Measurements from ENCODE around the gene PHF13.

Gene PHF13

DNA sequence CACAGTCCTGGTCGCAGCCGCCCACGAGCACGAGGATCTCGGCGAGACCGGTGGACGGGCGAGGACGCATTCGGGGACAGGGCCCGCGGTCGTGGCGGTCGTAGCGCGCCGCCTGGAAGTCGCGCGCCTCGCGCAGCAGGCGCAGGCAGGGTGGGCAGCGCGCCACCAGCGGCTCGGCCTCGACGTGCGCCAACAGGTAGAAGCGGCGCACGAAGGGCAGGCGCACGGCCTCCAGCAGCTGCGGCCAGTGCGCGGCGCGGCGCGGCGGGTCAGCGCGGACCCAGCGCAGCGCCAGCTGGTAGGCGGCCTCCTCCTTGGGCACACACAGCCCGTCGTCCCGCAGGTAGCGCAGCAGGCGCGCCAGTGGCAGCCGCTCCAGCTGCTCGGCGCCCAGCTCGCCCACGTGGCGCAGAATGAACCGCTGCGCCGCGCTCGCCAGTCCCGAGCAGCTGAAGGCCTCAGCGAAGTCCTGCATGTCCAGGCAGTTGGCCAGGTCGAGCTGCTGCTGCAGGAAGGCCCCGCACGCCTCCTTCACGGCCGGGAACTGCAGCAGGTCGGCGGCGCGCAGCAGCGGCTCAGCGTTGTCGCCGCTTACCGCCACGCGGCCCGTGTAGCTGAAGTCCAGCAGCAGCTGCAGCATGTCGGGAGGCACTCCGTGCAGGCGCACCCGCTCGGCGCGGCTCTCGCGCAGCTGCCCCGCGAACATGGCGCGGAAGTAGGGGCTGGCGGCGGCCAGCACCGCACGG is 11.4 kb upstream of the PHF13 start:
- no peak for DNase-seq (ENCODE audit: low read depth in 4 of 4, low spot score in 1 of 4)

DNA sequence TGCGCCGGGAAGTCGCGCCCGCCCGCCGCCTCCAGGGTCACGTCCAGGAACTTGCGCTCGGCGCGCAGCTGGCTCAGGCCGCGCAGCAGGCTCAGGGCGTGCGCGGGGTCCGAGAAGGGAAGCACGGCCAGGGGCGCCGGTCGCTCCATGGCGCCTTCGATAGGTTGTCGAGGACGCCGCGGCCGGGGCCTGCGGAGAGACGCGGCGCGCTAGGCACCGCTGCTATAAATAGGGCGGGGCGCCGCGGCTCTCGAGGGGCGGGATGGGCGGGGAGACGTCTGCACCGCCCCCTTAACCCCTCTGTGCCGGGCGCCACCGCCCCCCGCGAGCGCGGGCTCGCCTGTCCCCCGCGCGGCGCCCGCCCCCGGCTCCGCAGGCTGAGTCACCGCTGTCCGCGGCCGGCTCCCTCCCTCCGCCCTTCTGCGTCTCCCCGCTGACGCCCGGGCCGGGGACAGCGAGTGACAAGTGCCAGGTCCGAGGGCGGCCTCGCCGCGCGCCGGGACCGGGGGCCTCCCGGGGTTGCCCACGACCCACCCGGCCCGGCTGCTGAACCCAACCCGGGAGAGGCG is 10.8 kb upstream of the PHF13 start, which contains the start of gene KLHL21:
TSS of gene KLHL21 (minus strand) at position 201 of the 569 bp plus-strand sequence. CDS start at position 149, 52 bp downstream.
- DNase-seq (ENCODE audit: low read depth in 4 of 4, low spot score in 1 of 4) = peak; percentile 60 to 86 (median 72)

GRCh38 chr1:6603238-6603914 is 10.2 kb upstream of the PHF13 start:
- no peak for DNase-seq (ENCODE audit: low read depth in 4 of 4, low spot score in 1 of 4)

DNA sequence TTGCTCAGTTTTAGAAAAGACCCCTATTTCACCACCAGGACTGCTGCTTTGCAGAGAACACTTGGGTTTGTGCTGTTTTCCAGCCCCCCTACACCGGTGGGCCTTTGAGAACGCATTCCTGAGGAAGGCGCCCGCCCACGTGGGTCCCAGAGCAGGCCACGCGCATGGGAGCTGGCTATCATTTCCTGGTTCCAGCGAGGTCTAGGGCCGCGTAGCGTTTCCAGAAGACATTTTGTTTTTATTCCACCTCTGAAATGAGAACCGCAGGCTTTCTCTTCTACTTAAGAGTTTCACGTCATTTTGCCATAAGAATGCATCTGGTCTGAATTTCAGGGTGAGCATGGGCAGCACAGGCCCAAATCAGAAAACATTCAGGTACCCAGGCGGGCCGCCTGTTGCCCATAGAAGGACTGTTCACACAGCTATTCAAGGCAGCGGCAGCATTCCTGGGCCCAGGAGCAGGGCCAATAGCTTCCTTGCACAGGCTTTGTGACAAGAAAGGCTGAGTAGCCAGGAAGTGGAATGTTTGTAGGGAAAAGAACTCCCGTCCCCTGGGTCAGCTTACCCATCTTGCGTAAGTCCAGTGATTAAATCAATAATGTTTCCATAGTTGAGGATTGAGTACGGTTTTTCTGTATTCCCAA is 9.5 kb upstream of the PHF13 start:
- DNase-seq (ENCODE audit: low read depth in 4 of 4, low spot score in 1 of 4) = no peak

DNA sequence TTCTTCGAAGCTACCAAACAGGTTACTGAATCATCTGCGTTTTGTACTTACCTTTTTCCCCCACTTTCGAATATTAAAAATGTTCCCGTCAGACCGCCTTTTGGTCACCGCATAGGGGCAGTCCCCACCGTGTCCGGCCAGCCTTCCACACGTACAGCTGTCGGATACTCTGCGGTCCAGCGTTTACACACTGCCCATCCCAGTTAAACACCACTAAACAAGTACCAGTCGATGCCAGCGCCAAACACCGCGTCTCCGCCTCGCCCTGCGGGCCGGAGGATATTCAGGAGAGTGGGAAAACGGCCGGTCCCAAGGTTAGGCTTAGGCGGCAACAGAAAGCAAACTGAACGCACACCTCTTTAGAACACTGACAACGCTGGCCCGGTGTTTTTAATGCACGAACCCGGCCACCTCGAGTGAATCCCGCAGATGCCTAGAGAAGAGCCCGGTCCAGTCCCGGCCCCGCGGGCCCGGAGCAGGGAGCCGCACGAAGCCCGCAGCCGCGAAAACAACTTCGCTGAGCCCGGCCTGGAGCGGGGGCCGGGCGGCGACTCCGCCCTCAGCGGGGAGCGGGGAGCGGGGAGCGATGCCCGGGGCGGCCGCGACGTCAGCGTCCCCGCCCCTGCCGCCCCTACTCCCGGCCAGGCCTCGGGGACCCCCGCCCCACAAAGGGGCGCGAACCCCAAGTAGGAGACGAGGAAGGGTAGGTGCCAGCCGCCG is 730 bp upstream of the PHF13 start:
- no peak for DNase-seq (ENCODE audit: low read depth in 4 of 4, low spot score in 1 of 4)

- no peak for DNase-seq (ENCODE audit: low read depth in 4 of 4, low spot score in 1 of 4)
These were observed 743 bp downstream of the PHF13 start for GRCh38 chr1:6614019-6614928.

GRCh38 chr1:6614929-6615785 is 1.6 kb downstream of the PHF13 start:
- DNase-seq (ENCODE audit: low read depth in 4 of 4, low spot score in 1 of 4) = no peak

GRCh38 chr1:6619045-6619444 is 5.5 kb downstream of the PHF13 start:
- DNase-seq (ENCODE audit: low read depth in 4 of 4, low spot score in 1 of 4) = no peak

GRCh38 chr1:6621429-6622391 is 8.2 kb downstream of the PHF13 start:
- no peak for DNase-seq (ENCODE audit: low read depth in 4 of 4, low spot score in 1 of 4)

DNA sequence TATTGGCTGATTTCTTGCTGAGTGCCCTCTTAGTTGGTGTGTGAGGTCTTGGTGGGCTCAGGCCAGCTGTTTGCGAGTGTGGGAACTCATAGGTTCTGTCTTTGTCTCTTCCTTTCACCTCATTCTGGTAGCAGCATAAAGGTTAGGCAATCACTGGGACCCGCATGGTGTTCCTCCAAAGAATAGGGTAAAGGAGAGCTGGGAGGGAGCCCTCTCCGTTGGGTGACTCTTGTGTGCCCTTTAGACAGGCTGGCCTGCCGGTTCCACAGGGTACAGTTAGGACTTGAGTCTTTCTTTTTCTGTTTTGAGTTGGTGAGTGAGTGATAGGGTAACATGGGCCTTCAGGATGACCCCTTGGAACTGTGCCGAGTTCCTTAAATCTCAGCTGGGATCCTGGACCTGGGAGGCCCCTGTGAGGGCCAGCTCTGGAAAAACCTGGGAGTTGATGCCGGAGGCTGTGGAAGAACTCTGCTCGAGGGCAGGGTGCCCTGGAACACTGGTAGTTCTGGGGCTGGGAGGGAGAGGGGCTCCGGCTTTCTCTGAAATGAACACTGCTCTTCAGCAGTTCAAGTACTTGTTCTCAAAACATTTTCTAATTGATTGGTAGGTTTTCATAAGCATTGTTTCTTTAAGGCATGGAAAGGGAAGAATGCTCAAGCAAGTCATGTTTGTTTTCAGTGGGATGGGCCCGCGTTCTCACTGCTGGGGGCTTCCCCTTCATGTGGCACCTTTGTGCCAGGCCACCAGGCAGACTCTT is 9.0 kb downstream of the PHF13 start:
- DNase-seq (ENCODE audit: low read depth in 4 of 4, low spot score in 1 of 4) = no peak

GRCh38 chr1:6623269-6623965 is 9.9 kb downstream of the PHF13 start:
- DNase-seq (ENCODE audit: low read depth in 4 of 4, low spot score in 1 of 4) = no peak

- DNase-seq (ENCODE audit: low read depth in 4 of 4, low spot score in 1 of 4) = peak; percentile 83 to 86 (median 84)
These were observed 11.4 kb downstream of the PHF13 start, which contains the start of gene THAP3 for GRCh38 chr1:6624710-6625583. Gene THAP3 (plus strand): TSS chr1:6624868. CDS start chr1:6625219, 351 bp downstream.

DNA sequence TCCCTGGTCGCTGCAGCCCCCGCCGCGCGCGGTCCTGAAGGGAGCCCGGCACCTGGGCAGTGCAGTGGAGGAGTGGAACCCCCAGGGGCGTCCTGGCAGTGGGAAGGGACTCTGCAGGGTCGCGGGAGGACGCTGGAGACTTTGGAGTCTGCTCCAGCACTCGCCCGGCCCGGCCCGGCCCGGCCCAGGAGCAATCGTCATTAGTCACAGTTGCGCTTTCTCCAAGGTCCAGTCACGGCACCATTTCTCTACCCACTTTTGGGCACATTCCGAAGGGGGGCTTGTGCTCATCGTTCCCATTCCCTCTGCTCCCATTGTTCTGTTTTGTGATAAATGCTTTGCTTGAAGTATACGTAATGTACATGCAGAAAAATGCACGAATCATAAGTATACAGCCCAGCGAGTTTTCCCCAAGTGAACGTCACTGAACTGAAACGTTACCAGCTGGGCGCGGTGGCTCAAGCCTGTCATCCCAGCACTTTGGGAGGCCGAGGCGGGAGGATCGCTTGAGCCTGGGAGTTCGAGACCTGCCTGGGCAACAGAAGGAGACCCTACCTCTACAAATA is 12.1 kb downstream of the PHF13 start:
- no peak for DNase-seq (ENCODE audit: low read depth in 4 of 4, low spot score in 1 of 4)

GRCh38 chr1:6627031-6627430 is 13.5 kb downstream of the PHF13 start:
- no peak for DNase-seq (ENCODE audit: low read depth in 4 of 4, low spot score in 1 of 4)

DNA sequence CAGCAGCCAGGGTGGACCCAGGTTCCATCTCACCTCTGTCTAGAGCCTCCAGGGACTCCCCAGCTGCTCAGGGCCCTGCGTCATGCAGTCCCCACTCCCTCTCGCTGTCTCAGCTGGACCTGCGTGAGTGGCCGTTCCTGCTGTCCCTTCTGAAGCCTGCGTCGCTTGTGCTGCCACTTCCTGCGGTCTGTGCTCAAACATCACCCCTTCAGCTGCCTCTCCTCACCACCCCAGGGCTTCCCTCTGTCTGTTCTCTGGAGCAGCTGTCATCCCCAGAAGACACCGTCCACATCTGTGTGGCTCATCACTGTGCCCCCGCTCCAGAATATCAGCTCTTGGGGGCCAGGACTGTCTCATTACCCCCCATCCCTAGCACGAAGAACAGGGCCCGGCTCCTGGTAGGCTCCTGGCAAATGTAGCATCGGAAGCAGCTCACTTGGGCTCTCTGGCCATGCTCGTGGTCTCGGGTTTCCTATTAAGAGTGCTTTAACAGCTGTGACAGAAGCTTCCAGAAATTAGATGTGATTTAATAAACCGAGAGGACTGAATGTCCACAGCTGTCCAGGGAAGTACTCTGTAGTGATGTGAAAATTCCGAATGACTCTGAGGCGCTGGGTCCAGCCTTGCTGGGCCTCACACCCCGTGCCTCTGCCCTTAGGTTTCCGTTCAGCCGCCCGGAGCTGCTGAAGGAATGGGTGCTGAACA is 14.5 kb downstream of the PHF13 start:
- DNase-seq (ENCODE audit: low read depth in 4 of 4, low spot score in 1 of 4) = no peak

Measured in stimulated activated CD4-positive, alpha-beta T cell treated with anti-CD3 and anti-CD28 coated beads, Interleukin-1b, Interleukin-23, amount 100 ng/mL, for 24 hours (primary cell).